Common myeloid progenitor, CD34-positive (primary cell): ENCODE measurements around the gene LSP1.

Source experiments
- CTCF ChIA-PET: fragments of 350-600 bp; sonication (Branson Sonifier 250); formaldehyde crosslinking; loops from one replicate; lab custom pipeline; 2021; ENCODE audit warnings: antibody characterized with exemption; lab: Charles Lee
- POLR2A ChIA-PET: fragments of 350-600 bp; sonication (Branson Sonifier 250); formaldehyde crosslinking; loops from one replicate; lab custom pipeline; 2021; ENCODE audit warnings: antibody characterized with exemption; lab: Charles Lee
- DNase-seq, 3 donors: peaks; one replicate each; pipeline versions ENCODE4 v3.0.0 to v3.0.0-alpha.2; 2013
- H3K27ac ChIP-seq, 2 experiments: 1 replicate in 1 of 2; 2 replicates in 1 of 2; pipeline ENCODE4 v1.7.0; 2013; ENCODE audit warnings: inconsistent platforms in 2 of 2, low read length in 2 of 2, mild to moderate bottlenecking in 2 of 2, low read depth in 1 of 2, moderate library complexity in 1 of 2; ENCODE audit not compliant: severe bottlenecking in 2 of 2, insufficient read depth in 1 of 2, poor library complexity in 1 of 2
- H3K27me3 ChIP-seq, 5 experiments: replicated peaks in 2 of 5; 1 replicate in 3 of 5; 2 replicates in 2 of 5; pipeline versions ENCODE4 v1.6.1 to v1.7.0; 2013; ENCODE audit warnings: low read length in 4 of 5, mild to moderate bottlenecking in 2 of 5, moderate library complexity in 2 of 5, inconsistent platforms in 1 of 5; ENCODE audit not compliant: insufficient read depth in 5 of 5, control insufficient read depth in 4 of 5
- H3K36me3 ChIP-seq, 4 experiments: 1 replicate in 2 of 4; 2 replicates in 2 of 4; pipeline versions ENCODE4 v1.6.1 to v1.7.0; 2013; ENCODE audit warnings: low read length in 3 of 4, control low read depth in 1 of 4, mild to moderate bottlenecking in 1 of 4; ENCODE audit not compliant: control insufficient read depth in 4 of 4, insufficient read depth in 4 of 4
- H3K4me1 ChIP-seq, 4 experiments: 1 replicate in 3 of 4; 2 replicates in 1 of 4; pipeline versions ENCODE4 v1.6.1 to v1.7.1; 2013; ENCODE audit warnings: low read length in 3 of 4, mild to moderate bottlenecking in 3 of 4, control low read depth in 1 of 4, inconsistent platforms in 1 of 4, moderate library complexity in 1 of 4; ENCODE audit not compliant: control insufficient read depth in 4 of 4, insufficient read depth in 4 of 4; ENCODE audit errors: control extremely low read depth in 1 of 4
- H3K4me3 ChIP-seq, 7 experiments: 1 replicate in 4 of 7; 2 replicates in 3 of 7; pipeline versions ENCODE4 v1.5.1 to v1.7.0; 2013; ENCODE audit warnings: mild to moderate bottlenecking in 7 of 7, low read length in 6 of 7, moderate library complexity in 6 of 7, inconsistent platforms in 2 of 7, low read depth in 2 of 7, control low read depth in 1 of 7; ENCODE audit not compliant: insufficient read depth in 4 of 7, control insufficient read depth in 1 of 7; ENCODE audit errors: extremely low read depth in 1 of 7
- H3K9me3 ChIP-seq, 5 experiments: 1 replicate in 4 of 5; 2 replicates in 1 of 5; pipeline versions ENCODE4 v1.6.1 to v1.7.1; 2013; ENCODE audit warnings: low read length in 4 of 5, mild to moderate bottlenecking in 2 of 5, inconsistent platforms in 1 of 5, low read depth in 1 of 5, moderate library complexity in 1 of 5; ENCODE audit not compliant: control insufficient read depth in 4 of 5, insufficient read depth in 2 of 5; ENCODE audit errors: control extremely low read depth in 1 of 5
- WGBS: methylation state at CpG from one replicate; pipeline ENCODE4 v1.1.5; 2013; ENCODE audit not compliant: insufficient coverage; 5-methylcytosine and 5-hydroxymethylcytosine counted together

The LSP1 gene

GRCh38 chr11:1836011-1836945 lies 16.6 kb upstream of the LSP1 start:
- no peak for DNase-seq
- POLR2A ChIA-PET, result no interaction called here
- CTCF ChIA-PET, result interaction anchor here (0.6 to 11.3 kb wide), 25 partner anchors 8 to 321 kb away, joined by 3 to 213 read pairs (median 4); partner anchors contain the start of genes KRTAP5-6 and LSP1
- H3K4me3 ChIP-seq, result no peak overlapping the region
- WGBS, result 92% methylated on average over 43 of the region's 43 CpGs
- no peaks in the 10 kb centered on the region for H3K9me3 ChIP-seq
- H3K4me1 ChIP-seq, result peaks cover 0 to 48% (median 36%) of the 10 kb centered on the region in 4 experiments
- no peak overlapping the region for H3K27ac ChIP-seq
- H3K27me3 ChIP-seq, result peaks cover 0 to 6% (median 0%) of the 10 kb centered on the region in 5 experiments
- no peaks in the 10 kb centered on the region for H3K36me3 ChIP-seq

GRCh38 chr11:1837171-1838076 lies 15.5 kb upstream of the LSP1 start:
- H3K27me3 ChIP-seq, result peaks cover 0 to 2% (median 0%) of the 10 kb centered on the region in 5 experiments
- ChIA-PET POLR2A (no interaction called here), CTCF (interaction anchor here (0.7 to 11.3 kb wide), 19 partner anchors 11 to 320 kb away, joined by 3 to 213 read pairs (median 4); partner anchors contain the start of gene KRTAP5-6)
- DNase-seq, result peak; percentile 79 to 90 (median 88)
- H3K36me3 ChIP-seq, result no peaks in the 10 kb centered on the region
- 61% methylated on average over 31 of the region's 38 CpGs for WGBS
- no peak overlapping the region for H3K27ac ChIP-seq
- H3K9me3 ChIP-seq, result no peaks in the 10 kb centered on the region
- peaks cover 0 to 54% (median 38%) of the 10 kb centered on the region in 4 experiments for H3K4me1 ChIP-seq
- H3K4me3 ChIP-seq, result no peak overlapping the region

- no peaks in the 10 kb centered on the region for H3K9me3 ChIP-seq
- DNase-seq, result peak in 1 of 3 donors; percentile 37
- WGBS, result 49% methylated on average over 14 of the region's 17 CpGs
- no peak overlapping the region for H3K27ac ChIP-seq
- H3K36me3 ChIP-seq, result no peaks in the 10 kb centered on the region
- ChIA-PET CTCF (interaction anchor here (0.9 to 2.0 kb wide), 10 partner anchors 10 to 185 kb away, joined by 3 to 7 read pairs (median 4); no protein-coding TSS in a partner anchor), POLR2A (no interaction called here)
- no peak overlapping the region for H3K4me3 ChIP-seq
- H3K27me3 ChIP-seq, result peaks cover 0 to 2% (median 0%) of the 10 kb centered on the region in 5 experiments
- peaks cover 0 to 60% (median 38%) of the 10 kb centered on the region in 4 experiments for H3K4me1 ChIP-seq
Measured at GRCh38 chr11:1838077-1838425, 14.8 kb upstream of the LSP1 start.

- Histone ChIP-seq H3K4me3 (peak within 1 kb of the TSS in 1 of 7 experiments; percentile 28), H3K27ac (no peak within 1 kb of the TSS), H3K27me3 (no peaks in the 10 kb centered on the region), H3K4me1 (peaks cover 0 to 65% (median 41%) of the 10 kb centered on the region in 4 experiments), H3K36me3 (no peaks in the 10 kb centered on the region), H3K9me3 (no peaks in the 10 kb centered on the region)
- ChIA-PET CTCF (interaction anchor here (0.9 to 2.5 kb wide), 11 partner anchors 10 to 312 kb away, joined by 3 to 11 read pairs (median 5); no protein-coding TSS in a partner anchor), POLR2A (no interaction called here)
- WGBS, result 95% methylated on average over 24 of the region's 32 CpGs
- no peak for DNase-seq
Measured at GRCh38 chr11:1838426-1839144, 14.3 kb upstream of the LSP1 start, which contains the start of gene TNNI2. Gene TNNI2 (plus strand): TSS chr11:1838981. CDS start chr11:1839697, 716 bp downstream.

- ChIA-PET CTCF (interaction anchor here (0.9 to 2.5 kb wide), 7 partner anchors 9 to 312 kb away, joined by 3 to 11 read pairs (median 6); no protein-coding TSS in a partner anchor), POLR2A (no interaction called here)
- Histone ChIP-seq H3K4me1 (peaks cover 0 to 72% (median 49%) of the 10 kb centered on the region in 4 experiments), H3K9me3 (no peaks in the 10 kb centered on the region), H3K27me3 (no peaks in the 10 kb centered on the region), H3K27ac (no peak overlapping the region), H3K36me3 (no peaks in the 10 kb centered on the region), H3K4me3 (no peak overlapping the region)
- no peak for DNase-seq
- WGBS, result 36% methylated on average over 3 of the region's 12 CpGs
Measured at GRCh38 chr11:1839204-1839923, 13.5 kb upstream of the LSP1 start.
